ENCODE results near the gene GPC3.

Gene GPC3

GRCh38 chrX:133868250-133868649 is 117.1 kb downstream of the GPC3 start:
- Histone ChIP-seq H3K4me3 (ENCODE audit: low read length) (no peak overlapping the region), H3K9me3 (ENCODE audit: control insufficient read depth, insufficient read depth, low read length) (no peaks in the 10 kb centered on the region), H3K27ac (ENCODE audit: low read length) (no peak overlapping the region), H3K27me3 (ENCODE audit: control insufficient read depth, insufficient read depth, low read length) (no peaks in the 10 kb centered on the region), H3K4me1 (ENCODE audit: control insufficient read depth, insufficient read depth, low read length) (no peaks in the 10 kb centered on the region), H3K36me3 (ENCODE audit: control insufficient read depth, insufficient read depth, low read length) (no peaks in the 10 kb centered on the region)
- no peak for DNase-seq (ENCODE audit: low read depth, low spot score)

DNA sequence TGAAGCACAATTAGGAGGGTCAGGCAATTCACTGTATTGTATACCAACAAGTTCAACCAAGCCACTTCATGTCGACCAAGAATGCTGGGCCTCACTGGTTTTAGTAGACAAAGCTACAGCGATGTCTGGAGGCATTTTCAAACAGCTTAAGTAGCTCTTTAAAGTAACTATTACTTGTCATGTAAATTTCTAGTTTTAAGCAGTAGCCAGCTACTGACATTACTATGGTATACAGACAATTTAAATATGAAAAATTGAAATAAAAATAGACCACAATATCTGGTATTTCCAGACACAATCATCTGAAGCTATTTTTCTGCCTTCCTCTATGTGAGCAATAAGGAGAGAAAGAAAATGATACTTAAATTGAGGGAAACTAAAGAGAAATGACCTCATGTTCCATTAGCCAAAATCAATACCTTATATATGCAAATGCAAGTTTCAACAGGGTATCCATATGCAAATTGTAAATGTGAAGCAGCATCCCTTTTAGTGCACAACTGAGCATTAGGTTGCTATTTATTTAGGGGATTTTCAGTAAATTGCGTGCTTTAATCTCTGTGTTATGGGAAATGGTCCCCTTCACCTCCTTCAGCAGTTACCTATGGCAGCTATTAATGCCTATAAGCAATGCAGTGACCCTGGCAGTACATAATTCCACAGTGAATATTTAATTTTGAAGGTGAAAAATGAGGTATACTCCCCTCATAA is 119.5 kb downstream of the GPC3 start:
- no peaks in the 10 kb centered on the region for H3K9me3 ChIP-seq (ENCODE audit: control insufficient read depth, insufficient read depth, low read length)
- no peaks in the 10 kb centered on the region for H3K27me3 ChIP-seq (ENCODE audit: control insufficient read depth, insufficient read depth, low read length)
- WGBS (ENCODE audit: insufficient coverage, insufficient read length), result no CpG with 5 or more reads among the region's 3 CpGs
- no peak overlapping the region for H3K27ac ChIP-seq (ENCODE audit: low read length)
- H3K4me1 ChIP-seq (ENCODE audit: control insufficient read depth, insufficient read depth, low read length), result no peaks in the 10 kb centered on the region
- no peaks in the 10 kb centered on the region for H3K36me3 ChIP-seq (ENCODE audit: control insufficient read depth, insufficient read depth, low read length)
- no peak for DNase-seq (ENCODE audit: low read depth, low spot score)
- H3K4me3 ChIP-seq (ENCODE audit: low read length), result no peak overlapping the region

DNA sequence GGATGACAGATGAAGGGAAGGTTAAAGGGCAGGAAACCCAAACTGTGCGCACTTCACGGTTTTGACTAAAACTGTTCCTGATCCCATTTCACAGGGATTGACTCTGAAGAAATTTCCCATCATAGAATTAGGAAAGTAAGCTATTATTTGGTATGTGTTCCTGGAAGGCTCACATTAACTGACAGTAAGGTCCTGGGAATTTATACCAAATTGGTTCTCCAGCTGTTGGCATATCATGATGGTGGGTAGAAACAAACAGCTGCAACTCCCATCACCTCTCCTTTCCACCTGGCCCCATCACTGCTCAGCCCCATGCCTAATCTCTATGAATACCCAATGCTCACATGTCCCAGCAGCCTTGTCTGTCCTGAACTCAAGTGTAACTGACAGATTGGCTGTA is 121.2 kb downstream of the GPC3 start:
- Histone ChIP-seq H3K27ac (ENCODE audit: low read length) (no peak overlapping the region), H3K27me3 (ENCODE audit: control insufficient read depth, insufficient read depth, low read length) (no peaks in the 10 kb centered on the region), H3K4me3 (ENCODE audit: low read length) (no peak overlapping the region), H3K9me3 (ENCODE audit: control insufficient read depth, insufficient read depth, low read length) (no peaks in the 10 kb centered on the region), H3K4me1 (ENCODE audit: control insufficient read depth, insufficient read depth, low read length) (no peaks in the 10 kb centered on the region), H3K36me3 (ENCODE audit: control insufficient read depth, insufficient read depth, low read length) (no peaks in the 10 kb centered on the region)
- no CpG with 5 or more reads among the region's 2 CpGs for WGBS (ENCODE audit: insufficient coverage, insufficient read length)
- no peak for DNase-seq (ENCODE audit: low read depth, low spot score)

DNA sequence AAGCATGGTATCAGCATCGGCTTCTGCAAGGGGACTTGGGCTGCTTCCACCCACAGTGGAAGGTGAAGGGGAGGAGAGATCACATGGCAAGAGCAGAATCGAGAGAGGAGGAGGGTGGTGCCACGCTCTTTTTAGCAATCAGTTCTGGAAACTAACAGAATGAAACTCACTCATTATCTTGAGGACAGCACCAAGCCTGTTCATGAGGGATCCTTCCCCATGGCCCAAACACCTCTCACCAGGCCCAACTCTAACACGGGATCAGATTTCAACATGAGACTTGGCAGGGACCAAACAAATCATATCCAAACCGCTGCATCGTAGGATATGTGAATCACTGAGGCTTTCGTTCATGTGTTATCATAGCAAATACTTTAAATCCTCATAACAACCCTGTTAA is 125.5 kb downstream of the GPC3 start:
- no peak overlapping the region for H3K27ac ChIP-seq (ENCODE audit: low read length)
- H3K4me1 ChIP-seq (ENCODE audit: control insufficient read depth, insufficient read depth, low read length), result no peaks in the 10 kb centered on the region
- no CpG with 5 or more reads among the region's 7 CpGs for WGBS (ENCODE audit: insufficient coverage, insufficient read length)
- no peaks in the 10 kb centered on the region for H3K9me3 ChIP-seq (ENCODE audit: control insufficient read depth, insufficient read depth, low read length)
- H3K36me3 ChIP-seq (ENCODE audit: control insufficient read depth, insufficient read depth, low read length), result no peaks in the 10 kb centered on the region
- no peak overlapping the region for H3K4me3 ChIP-seq (ENCODE audit: low read length)
- no peaks in the 10 kb centered on the region for H3K27me3 ChIP-seq (ENCODE audit: control insufficient read depth, insufficient read depth, low read length)
- no peak for DNase-seq (ENCODE audit: low read depth, low spot score)

DNA sequence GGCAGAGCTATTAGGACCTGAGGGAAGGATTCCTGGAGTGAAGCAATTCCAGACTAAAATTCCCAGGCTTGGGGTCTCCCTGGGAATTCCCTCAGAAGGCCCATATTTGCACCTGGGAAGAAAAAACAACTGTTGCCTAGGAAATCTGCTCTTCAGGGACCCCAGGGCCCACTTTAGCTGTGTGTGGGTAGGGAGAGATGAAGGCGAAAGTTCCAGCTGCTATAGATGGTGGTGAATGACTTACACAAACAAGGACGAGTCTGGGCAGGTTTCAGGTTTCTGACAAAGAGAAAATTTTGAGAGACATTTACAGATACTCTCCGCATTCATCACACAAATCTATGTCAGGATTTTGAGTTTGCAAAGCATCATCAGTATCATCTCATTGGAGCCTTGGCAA is 126.1 kb downstream of the GPC3 start:
- Histone ChIP-seq H3K4me1 (ENCODE audit: control insufficient read depth, insufficient read depth, low read length) (no peaks in the 10 kb centered on the region), H3K27me3 (ENCODE audit: control insufficient read depth, insufficient read depth, low read length) (no peaks in the 10 kb centered on the region), H3K27ac (ENCODE audit: low read length) (no peak overlapping the region), H3K9me3 (ENCODE audit: control insufficient read depth, insufficient read depth, low read length) (no peaks in the 10 kb centered on the region), H3K4me3 (ENCODE audit: low read length) (no peak overlapping the region), H3K36me3 (ENCODE audit: control insufficient read depth, insufficient read depth, low read length) (no peaks in the 10 kb centered on the region)
- DNase-seq (ENCODE audit: low read depth, low spot score), result no peak
- no CpG with 5 or more reads among the region's 3 CpGs for WGBS (ENCODE audit: insufficient coverage, insufficient read length)

GRCh38 chrX:133857640-133858269 is 127.6 kb downstream of the GPC3 start:
- H3K36me3 ChIP-seq (ENCODE audit: control insufficient read depth, insufficient read depth, low read length), result no peaks in the 10 kb centered on the region
- no peak for DNase-seq (ENCODE audit: low read depth, low spot score)
- no CpG with 5 or more reads among the region's 1 CpG for WGBS (ENCODE audit: insufficient coverage, insufficient read length)
- no peaks in the 10 kb centered on the region for H3K27me3 ChIP-seq (ENCODE audit: control insufficient read depth, insufficient read depth, low read length)
- H3K9me3 ChIP-seq (ENCODE audit: control insufficient read depth, insufficient read depth, low read length), result no peaks in the 10 kb centered on the region
- no peak overlapping the region for H3K4me3 ChIP-seq (ENCODE audit: low read length)
- H3K4me1 ChIP-seq (ENCODE audit: control insufficient read depth, insufficient read depth, low read length), result no peaks in the 10 kb centered on the region
- no peak overlapping the region for H3K27ac ChIP-seq (ENCODE audit: low read length)

DNA sequence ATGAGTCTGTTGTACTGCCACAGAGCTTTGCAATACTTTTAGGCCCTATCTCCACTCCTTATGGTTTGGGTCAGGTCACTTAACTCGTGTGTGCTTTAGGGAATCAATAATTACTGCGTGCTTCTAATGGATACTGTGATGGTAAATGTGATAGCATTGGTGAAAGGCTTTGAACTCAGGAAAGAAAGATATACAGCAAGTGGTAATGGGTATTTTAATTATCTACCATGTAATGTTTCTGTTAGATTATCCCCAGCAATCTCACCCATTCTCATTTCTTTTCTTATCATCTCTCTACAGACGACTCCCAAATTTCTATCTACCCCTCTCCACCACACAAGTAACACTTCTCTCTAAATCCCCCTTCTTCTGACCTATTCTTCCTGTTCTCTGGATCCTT is 128.6 kb downstream of the GPC3 start:
- H3K4me3 ChIP-seq (ENCODE audit: low read length), result no peak overlapping the region
- H3K9me3 ChIP-seq (ENCODE audit: control insufficient read depth, insufficient read depth, low read length), result no peaks in the 10 kb centered on the region
- H3K27ac ChIP-seq (ENCODE audit: low read length), result no peak overlapping the region
- DNase-seq (ENCODE audit: low read depth, low spot score), result no peak
- 100% methylated on average over 1 of the region's 3 CpGs for WGBS (ENCODE audit: insufficient coverage, insufficient read length)
- no peaks in the 10 kb centered on the region for H3K4me1 ChIP-seq (ENCODE audit: control insufficient read depth, insufficient read depth, low read length)
- H3K27me3 ChIP-seq (ENCODE audit: control insufficient read depth, insufficient read depth, low read length), result no peaks in the 10 kb centered on the region
- no peaks in the 10 kb centered on the region for H3K36me3 ChIP-seq (ENCODE audit: control insufficient read depth, insufficient read depth, low read length)

GRCh38 chrX:133854290-133854689 is 131.1 kb downstream of the GPC3 start:
- Histone ChIP-seq H3K4me3 (ENCODE audit: low read length) (no peak overlapping the region), H3K27me3 (ENCODE audit: control insufficient read depth, insufficient read depth, low read length) (no peaks in the 10 kb centered on the region), H3K4me1 (ENCODE audit: control insufficient read depth, insufficient read depth, low read length) (no peaks in the 10 kb centered on the region), H3K27ac (ENCODE audit: low read length) (no peak overlapping the region), H3K36me3 (ENCODE audit: control insufficient read depth, insufficient read depth, low read length) (no peaks in the 10 kb centered on the region), H3K9me3 (ENCODE audit: control insufficient read depth, insufficient read depth, low read length) (no peaks in the 10 kb centered on the region)
- no CpG with 5 or more reads among the region's 2 CpGs for WGBS (ENCODE audit: insufficient coverage, insufficient read length)
- DNase-seq (ENCODE audit: low read depth, low spot score), result no peak

DNA sequence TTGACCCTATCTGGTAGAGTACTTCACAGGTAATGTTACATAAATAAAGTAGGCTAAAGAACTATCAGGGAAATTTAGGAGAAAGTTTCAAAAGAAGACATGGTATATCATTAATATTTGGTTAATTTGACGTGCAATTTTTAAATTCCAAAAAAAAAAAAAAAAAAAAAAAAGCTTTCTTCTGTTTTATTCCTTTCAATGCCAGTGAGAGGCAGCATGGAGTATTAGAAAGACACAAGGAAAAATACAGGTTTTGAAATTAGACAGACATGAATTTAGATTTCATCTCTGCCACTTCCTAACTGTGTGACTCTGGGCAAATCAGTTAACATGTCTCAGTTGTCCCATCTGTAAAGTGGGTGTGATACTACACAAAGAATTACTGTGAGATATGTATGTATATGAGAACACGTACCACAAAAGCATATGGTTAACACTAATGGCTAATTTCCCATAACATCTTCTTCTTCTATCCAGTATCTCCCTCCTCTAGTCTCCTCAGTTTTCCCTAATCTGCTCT is 132.5 kb downstream of the GPC3 start:
- Histone ChIP-seq H3K4me3 (ENCODE audit: low read length) (no peak overlapping the region), H3K27ac (ENCODE audit: low read length) (no peak overlapping the region), H3K4me1 (ENCODE audit: control insufficient read depth, insufficient read depth, low read length) (no peaks in the 10 kb centered on the region), H3K27me3 (ENCODE audit: control insufficient read depth, insufficient read depth, low read length) (no peaks in the 10 kb centered on the region), H3K36me3 (ENCODE audit: control insufficient read depth, insufficient read depth, low read length) (no peaks in the 10 kb centered on the region), H3K9me3 (ENCODE audit: control insufficient read depth, insufficient read depth, low read length) (no peaks in the 10 kb centered on the region)
- DNase-seq (ENCODE audit: low read depth, low spot score), result no peak
- no CpG with 5 or more reads among the region's 2 CpGs for WGBS (ENCODE audit: insufficient coverage, insufficient read length)

DNA sequence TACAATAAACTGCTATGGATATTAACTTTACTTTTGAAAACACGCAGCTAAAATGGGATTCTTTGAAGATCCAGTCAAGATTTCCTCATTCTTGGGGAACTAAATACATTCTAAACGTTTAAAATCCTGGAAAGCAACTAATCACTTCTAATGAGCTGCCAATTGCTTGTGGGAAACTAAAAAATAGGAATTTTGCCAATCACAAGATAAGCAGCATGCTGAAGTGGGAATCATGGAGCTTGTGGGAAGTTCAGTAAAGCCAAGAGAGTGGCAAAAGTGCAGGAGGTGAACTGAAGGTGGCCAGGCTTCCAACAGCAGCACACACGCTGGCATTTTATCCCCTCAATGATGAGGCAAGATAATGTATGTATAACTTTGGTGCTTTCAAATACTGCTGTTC is 133.0 kb downstream of the GPC3 start:
- Histone ChIP-seq H3K36me3 (ENCODE audit: control insufficient read depth, insufficient read depth, low read length) (no peaks in the 10 kb centered on the region), H3K27me3 (ENCODE audit: control insufficient read depth, insufficient read depth, low read length) (no peaks in the 10 kb centered on the region), H3K4me3 (ENCODE audit: low read length) (no peak overlapping the region), H3K4me1 (ENCODE audit: control insufficient read depth, insufficient read depth, low read length) (no peaks in the 10 kb centered on the region), H3K27ac (ENCODE audit: low read length) (no peak overlapping the region), H3K9me3 (ENCODE audit: control insufficient read depth, insufficient read depth, low read length) (no peaks in the 10 kb centered on the region)
- WGBS (ENCODE audit: insufficient coverage, insufficient read length), result no CpG with 5 or more reads among the region's 3 CpGs
- no peak for DNase-seq (ENCODE audit: low read depth, low spot score)

GRCh38 chrX:133850399-133850798 is 135.0 kb downstream of the GPC3 start:
- whole genome bisulfite sequencing (ENCODE audit: insufficient coverage, insufficient read length), result no CpG with 5 or more reads among the region's 2 CpGs
- no peak for DNase-seq (ENCODE audit: low read depth, low spot score)

More at GRCh38 chrX:133850399-133850798, 135.0 kb downstream of the GPC3 start:
- Histone ChIP-seq H3K4me1 (ENCODE audit: control insufficient read depth, insufficient read depth, low read length) (no peaks in the 10 kb centered on the region), H3K36me3 (ENCODE audit: control insufficient read depth, insufficient read depth, low read length) (no peaks in the 10 kb centered on the region), H3K4me3 (ENCODE audit: low read length) (no peak overlapping the region), H3K9me3 (ENCODE audit: control insufficient read depth, insufficient read depth, low read length) (no peaks in the 10 kb centered on the region), H3K27me3 (ENCODE audit: control insufficient read depth, insufficient read depth, low read length) (no peaks in the 10 kb centered on the region), H3K27ac (ENCODE audit: low read length) (no peak overlapping the region)
